OCI-LY7 (cell line): Measurements from ENCODE around the gene TYMP. TPM values are rescaled to one million over a fixed set of nuclear protein-coding genes. Genes with fewer than 3 reads are reported as not detected.

Experiments
- BruUV-seq: library from RNA; stranded (reverse); fragments of 400-500 nt; replicated peaks from 2 replicates; lab custom pipeline; 2021; lab: Mats Ljungman, UMichigan
- CTCF ChIA-PET: fragments of 300-600 bp; sonication (Branson Sonifier 250); formaldehyde crosslinking; loops from one replicate; lab custom pipeline; 2022; ENCODE audit warnings: antibody characterized with exemption; ENCODE audit not compliant: unreplicated experiment; lab: Charles Lee
- POLR2A ChIA-PET: fragments of 300-600 bp; sonication (Branson Sonifier 250); formaldehyde crosslinking; loops from one replicate; lab custom pipeline; 2022; ENCODE audit warnings: antibody characterized with exemption; lab: Charles Lee
- DNase-seq: peaks from one replicate; pipeline ENCODE4 v3.0.0-alpha.2; 2015; ENCODE audit warnings: low spot score
- H2AFZ ChIP-seq: fragments of 200-600 bp; sonication (generic), shearing (Covaris generic); 2 replicates; pipeline ENCODE4 v1.6.1; 2014; ENCODE audit warnings: mild to moderate bottlenecking, antibody characterized with exemption, low read length, moderate library complexity
- H3K27ac ChIP-seq: fragments of 200-600 bp; sonication (generic); 2 replicates; pipeline ENCODE4 v1.5.1; 2014; ENCODE audit warnings: mixed run types, low read depth, mild to moderate bottlenecking, moderate library complexity, low read length, inconsistent platforms; ENCODE audit not compliant: poor library complexity, severe bottlenecking
- H3K36me3 ChIP-seq: fragments of 200-600 bp; sonication (generic); 2 replicates; pipeline ENCODE4 v1.6.1; 2014; ENCODE audit warnings: mild to moderate bottlenecking, antibody characterized with exemption, low read length, moderate library complexity, mixed read lengths; ENCODE audit not compliant: insufficient read depth
- H3K4me1 ChIP-seq: fragments of 200-600 bp; sonication (generic); 2 replicates; pipeline ENCODE4 v1.5.1; 2014; ENCODE audit warnings: mild to moderate bottlenecking, low read length; ENCODE audit not compliant: insufficient read depth, poor library complexity, severe bottlenecking
- H3K4me2 ChIP-seq: fragments of 200-600 bp; sonication (generic); 2 replicates; pipeline ENCODE4 v1.6.1; 2014; ENCODE audit warnings: mild to moderate bottlenecking, low read length
- H3K4me3 ChIP-seq: fragments of 200-600 bp; sonication (generic); 2 replicates; pipeline ENCODE4 v1.5.1; 2014; ENCODE audit warnings: mild to moderate bottlenecking, low read depth, low read length; ENCODE audit not compliant: poor library complexity, severe bottlenecking
- H3K79me2 ChIP-seq: fragments of 200-600 bp; sonication (generic); 2 replicates; pipeline ENCODE4 v1.6.1; 2016; ENCODE audit warnings: low read depth, mild to moderate bottlenecking, low read length, moderate library complexity, mixed read lengths; ENCODE audit not compliant: insufficient read depth
- H3K9me2 ChIP-seq: fragments of 200-600 bp; sonication (generic); 2 replicates; pipeline ENCODE4 v1.6.1; 2016; ENCODE audit warnings: mild to moderate bottlenecking, low read length, mixed read lengths; ENCODE audit not compliant: insufficient read depth
- H3K9me3 ChIP-seq: fragments of 200-600 bp; sonication (generic); 2 replicates; pipeline ENCODE4 v1.6.1; 2014; ENCODE audit warnings: mild to moderate bottlenecking, mixed run types, low read length, mixed read lengths
- H4K20me1 ChIP-seq: fragments of 200-600 bp; sonication (generic); 2 replicates; pipeline ENCODE4 v1.6.1; 2014; ENCODE audit warnings: mild to moderate bottlenecking, antibody characterized with exemption, low read length, moderate library complexity, mixed read lengths; ENCODE audit not compliant: insufficient read depth
- CTCF ChIP-seq: fragments of 200-600 bp; sonication (generic); conservative IDR thresholded peaks from 2 replicates; pipeline ENCODE4 v1.5.1; 2014; ENCODE audit warnings: mild to moderate bottlenecking, antibody characterized with exemption, low read length, moderate library complexity, mixed read lengths
- EZH2phosphoT487 ChIP-seq: fragments of 200-600 bp; sonication (generic); IDR thresholded peaks from 2 replicates; pipeline ENCODE4 v1.6.1; 2018; ENCODE audit warnings: low read depth, borderline replicate concordance, mild to moderate bottlenecking, mixed run types, antibody characterized with exemption, low read length, moderate library complexity, mixed read lengths
- intact Hi-C: fragments of 100-400 bp; cut with micrococcal nuclease; formaldehyde crosslinking; loops from one replicate; pipeline ENCODE4 v1.10.0; 2022; ENCODE audit not compliant: unreplicated experiment
- total RNA-seq, 2 experiments: library from RNA; depleted of rRNA in 1 of 2; stranded (reverse); fragments of >200 nt in 1 of 2; shearing (Covaris generic) in 1 of 2; gene quantifications; 2 replicates each; pipeline ENCODE4 v1.2.3, GENCODE V29; 2014 to 2022

TYMP gene
- total RNA-seq, 2 experiments from 2014 or later: 3.9 to 4.0 TPM

- Histone ChIP-seq H3K79me2 (no peaks in the 10 kb centered on the region), H3K27ac (no peak overlapping the region), H4K20me1 (no peaks in the 10 kb centered on the region), H3K4me3 (no peak overlapping the region), H3K4me2 (no peak overlapping the region), H3K4me1 (peaks cover 35% of the 10 kb centered on the region), H3K9me2 (no peaks in the 10 kb centered on the region), H2AFZ (no peak overlapping the region), H3K36me3 (no peaks in the 10 kb centered on the region), H3K9me3 (no peaks in the 10 kb centered on the region)
- CTCF ChIA-PET: interaction anchor here (0.9 kb wide), 1 partner anchor 16 kb away, joined by 5 read pairs; the partner anchor contains the start of gene SYCE3
- POLR2A ChIA-PET: interaction anchor here (0.5 to 1.8 kb wide), 2 partner anchors 8 to 14 kb away, joined by 3 to 9 read pairs; no protein-coding TSS in a partner anchor
- no TSS peak for BruUV-seq
- TF ChIP-seq CTCF (no peak), EZH2phosphoT487 (no peak)
- no peak for DNase-seq
- intact Hi-C loops: no loop called here
Measured at GRCh38 chr22:50547263-50547985, 17.6 kb upstream of the TYMP start.

GRCh38 chr22:50546326-50547262, 16.8 kb upstream of the TYMP start:
- CTCF ChIA-PET: interaction anchor here (0.9 kb wide), 1 partner anchor 16 kb away, joined by 5 read pairs; the partner anchor contains the start of gene SYCE3
- H3K9me2 ChIP-seq: no peaks in the 10 kb centered on the region
- no peaks in the 10 kb centered on the region for H3K9me3 ChIP-seq
- H3K4me2 ChIP-seq: no peak overlapping the region
- H3K4me1 ChIP-seq: peaks cover 36% of the 10 kb centered on the region
- H3K79me2 ChIP-seq: no peaks in the 10 kb centered on the region
- BruUV-seq: no TSS peak
- H3K36me3 ChIP-seq: no peaks in the 10 kb centered on the region
- intact Hi-C loops: no loop called here
- no peak for DNase-seq
- no peak for TF ChIP-seq EZH2phosphoT487
- no peak for TF ChIP-seq CTCF
- no peak overlapping the region for H3K4me3 ChIP-seq
- no peak overlapping the region for H3K27ac ChIP-seq
- H2AFZ ChIP-seq: no peak overlapping the region
- H4K20me1 ChIP-seq: no peaks in the 10 kb centered on the region
- POLR2A ChIA-PET: interaction anchor here (1.8 kb wide), 1 partner anchor 7 kb away, joined by 9 read pairs; no protein-coding TSS in a partner anchor
